NCI-H2107 treated with DMSO at 0.1 percent for 48 hours (cell line): ENCODE results near the gene SOX13.

Experiments
- DNase-seq: peaks from one replicate; lab custom pipeline; 2025; ENCODE audit not compliant: unreplicated experiment; lab: John Stamatoyannopoulos, UW

The SOX13 gene

DNA sequence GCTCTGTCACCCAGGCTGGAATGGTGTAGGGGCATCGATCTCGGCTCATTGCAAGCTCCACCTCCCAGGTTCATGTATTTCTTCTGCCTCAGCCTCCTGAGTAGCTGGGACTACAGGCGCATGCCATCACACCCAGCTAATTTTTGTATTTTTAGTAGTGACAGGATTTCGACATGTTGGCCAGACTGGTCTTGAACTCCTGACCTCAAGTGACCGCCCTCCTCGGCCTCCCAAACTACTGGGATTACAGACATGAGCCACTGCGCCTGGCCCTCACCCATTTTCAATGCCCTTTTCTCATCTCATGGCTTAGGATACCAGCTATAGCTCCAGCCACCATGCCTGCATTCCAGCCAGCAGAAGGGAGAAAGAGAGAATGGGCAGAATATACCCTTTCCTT is 12.9 kb upstream of the SOX13 start:
- no peak for DNase-seq

DNA sequence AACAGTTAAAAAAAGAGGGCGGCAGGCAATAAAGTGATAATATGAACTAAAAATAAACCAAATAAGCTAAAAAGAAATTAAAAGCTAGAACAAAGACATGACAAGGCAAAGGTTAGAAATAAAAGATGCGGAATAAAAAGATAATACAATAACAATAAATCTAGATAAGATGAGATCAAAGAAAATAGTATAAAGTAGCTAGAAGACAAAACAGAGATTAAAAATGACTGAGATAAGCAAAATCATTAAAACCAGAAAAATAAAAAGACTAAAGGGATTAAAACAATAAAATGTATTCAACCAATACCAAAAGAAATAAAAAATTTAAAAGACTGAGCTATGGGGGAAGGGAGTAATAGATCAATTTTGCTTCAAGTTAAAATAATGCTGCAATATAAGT is 10.8 kb upstream of the SOX13 start:
- no peak for DNase-seq

DNA sequence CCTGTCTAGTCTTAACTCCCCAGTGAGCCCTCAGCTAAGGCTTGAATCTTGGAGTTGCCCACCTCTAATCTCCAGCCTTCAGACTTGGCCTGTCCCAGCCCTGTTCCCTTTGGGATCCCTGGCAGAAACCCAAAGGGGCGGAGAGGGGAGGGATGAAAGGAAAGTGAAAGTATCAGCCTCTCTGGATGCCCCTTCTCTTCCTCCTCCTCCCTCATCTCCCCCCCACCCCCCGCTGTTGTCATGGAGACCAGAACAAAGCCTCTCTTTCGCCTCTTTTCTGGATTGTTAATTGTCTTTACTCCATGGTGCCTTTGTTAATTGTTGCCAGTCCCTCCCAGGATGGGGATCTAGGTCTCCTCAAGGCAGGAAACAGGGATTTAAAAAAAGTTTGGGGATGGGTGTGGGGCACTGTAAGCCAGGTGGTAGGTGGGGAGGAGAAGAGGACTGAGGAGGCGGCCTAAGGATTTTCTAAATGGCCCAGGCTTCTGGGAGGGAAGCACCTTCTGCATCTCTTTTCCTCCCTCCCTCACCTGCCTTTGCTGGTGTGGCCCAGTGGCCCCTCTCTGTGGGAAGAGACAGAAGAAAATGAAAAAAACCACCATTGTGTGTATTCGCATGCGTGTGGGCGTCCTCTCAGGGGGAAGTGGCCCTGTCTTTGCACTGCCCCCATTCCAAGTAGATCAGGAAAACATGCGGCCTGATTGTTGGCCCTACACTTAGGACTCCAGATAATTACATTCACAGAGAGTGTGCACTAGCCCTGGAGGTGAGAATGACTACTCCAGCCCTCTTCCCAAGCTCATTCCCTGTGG is 7.5 kb upstream of the SOX13 start:
- peak; percentile 12 for DNase-seq

DNA sequence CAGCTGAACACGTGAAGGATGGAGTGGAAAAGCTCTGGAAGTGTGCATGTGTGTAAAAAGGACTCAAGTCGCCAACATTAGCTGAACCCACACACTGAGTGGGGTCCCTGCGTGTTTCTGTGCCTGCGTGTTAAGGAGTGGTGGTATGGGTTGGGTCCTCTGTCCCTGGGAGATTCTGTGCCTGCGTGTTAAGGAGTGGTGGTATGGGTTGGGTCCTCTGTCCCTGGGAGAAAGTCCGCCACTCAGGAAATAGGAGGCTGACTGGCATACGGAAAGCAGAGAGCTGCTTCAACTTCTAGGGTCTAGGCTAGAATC is 7.0 kb upstream of the SOX13 start:
- no peak for DNase-seq

DNA sequence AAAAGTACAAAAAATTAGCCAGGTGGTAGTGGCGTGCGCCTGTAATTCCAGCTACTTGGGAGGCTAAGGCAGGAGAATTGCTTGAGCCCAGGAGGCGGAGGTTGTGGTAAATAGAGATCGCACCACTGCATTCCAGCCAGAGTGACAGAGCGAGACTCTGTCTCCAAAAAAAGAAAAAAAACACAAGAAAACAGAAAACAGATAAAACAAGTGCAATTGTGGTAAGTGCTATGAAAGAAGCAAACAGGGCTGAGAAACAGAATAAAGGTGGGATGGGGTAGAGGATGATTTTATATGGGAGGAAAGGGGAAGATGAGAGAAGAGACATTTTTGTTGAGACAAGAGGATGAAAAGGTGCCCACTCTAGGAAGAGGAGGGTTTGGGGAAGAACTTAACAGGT is 5.0 kb upstream of the SOX13 start:
- no peak for DNase-seq

DNA sequence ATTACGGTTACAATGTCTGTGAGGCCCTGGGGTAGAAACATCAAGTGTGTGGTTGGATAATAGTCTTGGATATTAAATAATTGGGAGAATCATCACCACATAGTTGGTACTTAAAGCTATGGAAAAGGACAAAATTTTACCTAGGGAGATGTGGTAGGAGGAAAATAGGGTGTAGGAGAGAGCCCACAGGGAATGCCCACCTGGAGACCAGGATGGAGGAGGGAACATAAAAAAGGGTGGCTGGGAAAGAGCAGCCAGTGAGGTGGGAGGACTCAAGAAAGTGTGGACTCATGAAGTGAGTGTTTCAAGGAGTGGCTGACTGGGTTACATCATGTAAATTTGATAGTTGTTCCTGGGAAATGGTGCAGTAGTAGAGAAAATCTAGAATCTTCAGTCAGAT is 3.0 kb upstream of the SOX13 start:
- DNase-seq, result no peak

DNA sequence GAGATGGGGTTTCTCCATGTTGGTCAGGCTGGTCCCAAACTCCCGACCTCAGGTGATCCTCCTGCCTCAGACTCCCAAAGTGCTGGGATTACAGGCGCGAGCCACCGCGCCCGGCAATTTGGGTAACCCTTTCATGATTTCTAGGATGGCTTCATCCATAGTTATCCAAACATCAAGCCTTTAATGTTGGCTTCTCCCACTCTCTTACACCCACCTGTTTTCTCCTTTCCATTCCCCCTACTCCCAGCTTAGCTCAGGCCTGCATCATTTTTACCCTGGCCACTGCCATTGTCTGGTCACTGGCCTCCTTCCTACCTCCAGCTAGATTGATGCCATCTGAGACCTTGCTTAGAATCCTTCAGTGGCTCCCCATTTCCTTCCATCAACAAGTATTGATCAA is 2.0 kb upstream of the SOX13 start:
- DNase-seq, result no peak

DNA sequence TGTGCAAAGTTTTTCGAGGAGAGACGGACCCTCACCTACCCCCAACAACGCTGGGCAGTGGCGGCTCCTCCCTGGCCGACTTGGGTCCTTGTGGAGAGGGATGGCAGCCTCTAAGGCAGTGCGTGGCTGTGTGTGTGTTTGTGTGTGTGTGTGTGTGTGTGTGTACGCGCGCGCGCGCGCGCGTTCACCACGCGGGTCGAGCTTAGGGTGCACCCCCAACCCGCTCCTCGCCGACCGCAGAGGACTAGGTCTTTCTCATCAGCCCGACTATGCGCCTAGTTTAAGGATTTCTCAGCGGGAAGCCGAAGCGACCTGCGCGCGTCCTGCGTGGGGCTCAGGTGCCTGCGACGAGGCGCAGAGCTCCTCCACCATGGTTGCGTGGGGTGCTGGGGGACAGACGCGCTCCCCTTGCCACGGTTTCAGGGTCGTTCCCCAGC is 940 bp downstream of the SOX13 start:
- no peak for DNase-seq

DNA sequence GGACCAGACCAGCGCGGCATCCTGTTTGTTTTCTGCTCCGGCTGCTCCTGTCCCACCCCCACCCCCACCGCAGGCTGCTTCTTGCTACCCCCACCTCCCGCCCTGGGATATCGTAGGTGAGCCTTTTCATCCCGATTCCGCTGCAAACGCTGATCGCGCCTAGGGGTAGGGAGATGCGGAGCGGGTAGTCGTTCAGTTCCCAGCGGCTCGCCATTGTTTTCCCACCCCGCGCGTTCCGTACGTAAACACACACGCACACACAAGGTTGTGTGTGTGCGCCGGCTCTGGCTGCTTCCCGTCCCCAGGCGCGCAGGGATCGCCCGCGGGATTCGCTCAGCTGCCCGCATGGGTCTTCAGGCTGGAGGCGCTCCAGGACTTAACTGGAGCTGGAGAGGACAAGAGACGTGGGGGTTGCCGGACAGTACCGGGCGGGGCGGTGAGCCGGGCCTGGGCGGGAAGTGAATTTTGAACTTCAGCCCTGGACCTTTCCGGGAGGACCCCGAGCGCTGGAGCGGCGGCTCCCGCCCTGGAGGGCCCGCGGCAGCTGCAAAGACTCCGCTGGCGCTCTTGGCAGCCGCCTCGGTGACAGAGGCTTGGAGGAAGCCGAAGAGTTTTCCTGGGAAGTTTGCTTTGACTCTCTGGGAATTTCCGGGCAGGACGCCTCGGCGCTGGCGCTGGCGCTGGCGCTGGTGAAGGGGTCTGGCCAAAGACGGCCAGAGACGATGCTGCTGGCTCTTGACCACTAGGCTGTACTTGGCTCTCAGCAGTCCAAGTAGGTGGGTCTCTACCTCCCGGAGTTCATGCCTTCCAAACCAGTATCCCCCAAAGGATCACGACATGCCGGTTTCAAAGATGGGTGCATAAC is 1.6 kb downstream of the SOX13 start:
- DNase-seq, result peak; percentile 34

DNA sequence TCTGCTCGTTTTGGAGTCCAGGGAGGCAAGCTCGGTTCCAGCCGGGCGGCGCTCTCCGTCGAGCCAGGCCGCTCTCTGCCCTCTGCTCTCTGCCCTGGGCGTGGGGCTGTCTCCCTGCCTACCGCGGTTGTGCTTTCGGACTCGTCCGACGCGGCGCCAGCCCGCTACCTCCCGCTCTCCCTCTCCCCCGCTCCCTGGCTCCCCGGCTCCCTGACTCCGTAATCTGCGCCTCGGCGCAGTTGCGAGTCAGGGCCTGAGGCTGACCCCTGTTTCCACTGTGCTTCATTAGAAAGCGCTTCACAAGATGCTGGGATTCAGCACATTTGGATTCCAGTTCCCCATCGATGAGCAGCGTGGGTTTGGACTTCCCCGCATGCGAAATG is 2.2 kb downstream of the SOX13 start:
- DNase-seq, result no peak

DNA sequence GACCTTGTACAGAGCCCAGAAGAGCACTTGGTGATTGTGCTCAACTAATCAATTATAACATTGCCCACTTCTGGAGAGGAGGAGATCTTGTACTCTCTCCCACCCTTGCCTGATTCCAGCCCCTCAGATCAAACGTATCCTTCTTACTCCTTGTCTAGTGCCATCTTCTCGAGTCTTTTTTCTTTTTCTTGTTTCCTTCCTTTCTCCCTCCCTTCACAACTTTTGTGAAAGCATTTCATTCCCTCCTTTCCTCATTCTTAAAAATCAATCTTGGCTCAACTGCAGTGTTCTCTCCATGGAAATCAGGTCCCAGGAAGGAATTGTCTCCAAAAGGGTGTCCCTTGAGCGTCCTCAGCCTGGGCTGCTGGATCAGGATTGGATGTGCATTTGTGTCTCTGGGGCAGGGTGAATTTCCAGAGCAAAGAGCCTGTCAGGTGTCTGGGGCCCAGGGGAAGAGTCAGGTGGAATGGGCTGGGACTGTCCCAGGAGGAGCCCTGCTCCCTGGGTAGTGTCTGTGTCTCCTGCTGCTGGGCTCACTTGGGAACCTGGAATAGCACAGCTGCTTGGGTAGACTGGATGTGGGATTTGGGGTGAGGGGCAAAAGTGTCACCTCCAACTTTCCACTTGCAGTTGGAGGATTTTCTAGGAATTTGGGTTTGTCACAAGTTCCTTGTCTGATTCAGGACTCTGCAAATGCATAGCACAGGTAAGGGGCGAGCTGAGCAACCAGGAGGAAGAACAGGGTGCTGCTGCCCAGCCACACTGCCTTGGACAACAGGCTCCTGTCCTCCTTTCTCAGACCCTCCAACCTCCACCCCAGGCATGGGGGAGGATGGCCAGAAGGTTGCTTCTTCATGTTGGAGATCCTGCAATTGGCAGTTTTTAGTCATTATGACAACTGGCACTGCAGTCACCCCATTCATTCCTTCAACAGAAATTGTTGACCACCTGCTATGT is 3.3 kb downstream of the SOX13 start:
- DNase-seq, result no peak

DNA sequence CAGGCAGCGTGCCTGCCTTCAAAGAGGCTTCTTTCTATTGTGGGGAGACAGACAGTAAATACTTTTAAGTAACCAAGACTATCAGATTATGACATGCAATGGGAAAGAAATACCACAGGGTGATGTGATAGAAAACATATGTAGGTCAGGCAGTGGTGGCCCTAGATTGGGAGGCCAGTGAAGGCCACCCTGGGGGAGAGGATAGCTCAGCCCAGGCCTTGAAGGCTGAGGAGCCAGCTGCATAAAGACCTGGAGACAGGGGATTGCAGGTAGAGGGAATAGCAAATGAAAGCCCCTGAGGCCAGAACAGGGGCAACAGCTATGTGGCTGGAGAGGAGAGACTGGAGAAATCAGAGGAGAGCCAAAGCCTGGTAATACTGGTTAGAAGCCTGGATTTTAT is 4.0 kb downstream of the SOX13 start:
- no peak for DNase-seq

DNA sequence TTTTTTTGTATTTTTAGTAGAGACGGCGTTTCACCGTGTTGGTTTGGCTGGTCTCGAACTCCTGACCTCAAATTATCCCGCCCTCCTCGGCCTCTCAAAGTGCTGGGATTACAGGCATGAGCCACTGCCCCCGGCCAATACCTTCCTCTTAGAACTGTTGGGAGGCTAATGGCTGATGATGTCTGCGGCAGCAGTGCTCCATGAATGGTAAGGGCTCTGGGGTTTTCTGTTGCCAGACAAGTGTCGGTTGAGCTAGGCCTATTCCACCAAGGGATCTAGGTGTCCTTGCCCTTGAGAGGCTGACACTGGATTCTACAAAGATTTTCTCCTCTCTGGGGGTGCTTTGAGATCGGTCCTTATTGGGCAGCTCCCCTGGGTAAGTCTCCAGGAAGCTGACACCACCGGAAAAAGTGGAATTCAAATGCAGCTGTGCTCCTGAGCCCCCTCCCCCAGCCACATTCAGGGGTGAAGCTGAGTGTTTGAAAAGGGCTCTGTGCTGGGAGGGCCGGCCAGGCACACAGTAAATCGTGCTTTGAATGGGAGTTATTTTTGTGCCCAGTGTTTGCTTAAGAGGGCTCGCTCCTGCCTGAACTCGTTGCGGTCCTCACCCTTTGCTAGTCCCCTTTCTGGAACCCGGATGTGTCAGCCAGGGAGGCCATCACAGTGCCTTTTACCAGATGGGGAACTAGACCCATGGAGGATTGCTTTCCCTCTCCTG is 5.2 kb downstream of the SOX13 start:
- DNase-seq, result peak; percentile 98

DNA sequence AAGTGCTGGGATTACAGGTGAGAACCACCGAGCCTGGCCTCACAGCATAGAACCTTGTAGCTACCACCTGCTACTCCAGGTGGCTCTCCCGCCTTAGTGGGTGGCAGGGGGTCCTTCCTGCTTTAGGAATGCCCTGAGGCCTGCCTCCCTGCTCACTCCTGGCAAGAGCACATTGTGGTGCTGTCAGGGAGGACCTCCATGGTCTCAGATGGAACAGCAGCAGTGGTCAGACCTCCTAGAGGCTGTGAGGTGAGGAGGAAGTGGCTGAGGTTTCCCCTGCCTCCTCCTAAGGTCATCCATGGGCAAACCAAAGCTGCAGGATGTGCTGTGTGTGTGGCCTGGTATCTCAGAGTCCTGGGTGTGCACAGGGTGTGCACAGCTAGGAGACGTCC is 6.7 kb downstream of the SOX13 start:
- peak; percentile 8 for DNase-seq

DNA sequence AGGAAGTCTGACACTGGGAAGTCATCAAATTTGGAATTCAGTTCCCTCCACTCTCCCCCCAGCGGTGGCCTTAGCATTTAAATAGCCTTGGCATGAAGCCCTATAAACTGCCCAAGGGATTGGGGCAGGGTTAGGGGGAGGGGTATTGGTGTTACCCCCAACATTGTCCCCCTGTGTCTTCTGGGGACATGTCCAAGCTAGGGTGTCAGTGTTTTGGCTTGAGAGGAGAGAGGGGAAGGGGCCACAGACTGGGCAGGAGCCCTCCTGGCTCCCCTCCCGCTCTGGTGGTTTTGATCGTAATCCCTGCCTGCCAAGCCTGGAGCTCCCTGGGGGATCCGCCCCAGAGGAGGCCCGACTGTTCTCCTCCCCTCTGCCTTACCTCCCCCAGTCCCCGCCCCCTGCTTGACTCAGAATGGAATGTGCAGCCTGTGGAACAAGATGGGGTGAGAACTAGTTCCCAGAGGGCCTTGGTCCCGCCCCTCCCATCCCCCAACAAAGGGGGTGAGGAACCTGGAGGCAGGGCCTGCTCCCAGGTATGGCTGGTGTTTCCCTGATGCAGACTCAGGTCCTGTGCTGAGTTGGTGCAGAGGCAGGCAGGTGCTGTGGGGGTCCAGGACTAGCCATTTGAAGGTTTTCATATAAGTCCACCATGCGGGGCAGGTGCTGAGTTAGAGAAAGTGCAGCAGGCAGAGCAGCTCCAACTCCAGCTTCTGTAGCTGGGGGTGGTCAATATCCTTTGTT is 7.4 kb downstream of the SOX13 start:
- peak; percentile 95 for DNase-seq

DNA sequence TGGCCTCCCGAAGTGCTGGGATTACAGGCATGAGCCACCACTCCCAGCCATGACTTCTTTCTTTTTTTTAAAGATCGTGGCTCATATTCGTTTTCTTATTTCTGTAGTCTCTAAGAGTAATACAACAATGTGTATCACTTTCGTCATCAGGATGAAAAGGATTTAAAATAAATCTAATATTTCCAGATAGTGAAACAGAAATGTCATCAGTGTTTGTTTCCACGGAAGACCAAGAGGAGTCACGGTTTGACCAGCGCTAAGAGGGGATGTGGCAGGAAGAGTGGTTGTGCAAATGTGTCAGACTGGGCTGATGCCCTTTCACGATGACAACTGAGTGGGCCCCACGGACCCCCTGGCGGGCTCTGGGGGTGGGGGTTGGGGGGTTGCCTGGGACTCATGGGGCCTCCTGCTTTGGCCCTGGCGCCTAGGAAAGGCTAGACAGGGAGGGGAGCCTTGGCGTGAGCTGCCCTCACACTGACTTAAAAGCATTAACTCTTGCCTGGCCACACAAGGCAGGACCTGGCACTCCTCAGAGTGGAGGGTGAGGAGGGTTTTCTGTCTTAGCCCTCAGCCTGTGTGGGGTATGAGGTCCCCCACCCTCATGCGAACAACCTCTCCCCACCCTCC is 8.4 kb downstream of the SOX13 start:
- DNase-seq, result no peak

DNA sequence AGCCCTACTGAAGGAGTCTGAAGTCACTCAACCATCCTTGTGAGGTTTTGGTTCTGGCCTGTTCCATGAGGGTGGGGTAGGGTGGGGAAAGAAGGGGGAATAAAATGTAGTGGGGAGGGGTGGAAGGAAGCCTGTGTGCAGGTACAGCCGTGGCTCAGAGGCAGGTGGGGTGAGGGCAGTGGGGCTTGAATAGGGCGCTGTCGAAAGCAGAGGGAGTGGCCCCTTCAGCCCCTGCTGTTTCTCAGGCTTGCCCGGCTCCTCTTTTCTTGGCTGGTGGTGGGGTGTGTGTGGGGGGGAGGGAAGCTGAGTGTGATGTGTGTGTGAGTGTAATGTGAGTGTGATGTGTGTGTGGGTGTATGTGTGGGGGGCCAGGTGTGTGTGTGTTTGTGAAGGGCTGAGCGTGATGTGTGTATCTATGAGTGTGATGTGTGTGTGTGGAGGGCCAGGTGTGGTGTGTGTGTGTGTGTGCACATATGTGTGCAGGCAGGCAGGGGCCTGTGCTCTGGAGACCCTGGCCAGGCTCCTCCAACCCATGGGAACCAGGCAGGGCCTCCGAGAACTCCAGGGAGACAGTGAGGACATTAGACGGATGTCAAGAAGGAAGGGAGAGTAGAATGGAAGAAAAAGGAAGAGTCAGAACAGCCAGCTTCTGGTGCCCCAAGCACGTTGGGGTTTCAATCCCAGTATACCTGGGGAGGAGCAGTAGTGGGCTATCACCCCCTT is 9.0 kb downstream of the SOX13 start:
- DNase-seq, result no peak

DNA sequence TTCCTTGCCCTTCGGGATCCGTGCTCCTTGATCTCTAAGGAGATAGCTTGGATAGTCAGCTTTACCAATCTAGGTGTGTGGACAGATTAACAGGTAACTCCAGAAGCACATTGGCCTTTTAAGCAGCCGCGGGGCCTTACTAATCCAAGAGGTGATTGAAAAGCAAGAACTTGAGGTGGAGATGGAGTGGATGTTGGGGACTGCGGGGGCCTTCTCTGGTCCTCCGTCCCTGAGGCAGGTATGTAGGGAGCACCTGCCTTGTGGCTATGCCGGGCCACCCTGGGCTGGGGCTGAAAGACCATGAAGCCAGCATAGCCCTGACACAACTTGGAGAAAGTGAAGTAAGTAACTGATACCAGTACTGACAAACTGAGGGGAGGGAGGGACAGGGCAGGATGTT is 10.6 kb downstream of the SOX13 start:
- DNase-seq, result no peak

DNA sequence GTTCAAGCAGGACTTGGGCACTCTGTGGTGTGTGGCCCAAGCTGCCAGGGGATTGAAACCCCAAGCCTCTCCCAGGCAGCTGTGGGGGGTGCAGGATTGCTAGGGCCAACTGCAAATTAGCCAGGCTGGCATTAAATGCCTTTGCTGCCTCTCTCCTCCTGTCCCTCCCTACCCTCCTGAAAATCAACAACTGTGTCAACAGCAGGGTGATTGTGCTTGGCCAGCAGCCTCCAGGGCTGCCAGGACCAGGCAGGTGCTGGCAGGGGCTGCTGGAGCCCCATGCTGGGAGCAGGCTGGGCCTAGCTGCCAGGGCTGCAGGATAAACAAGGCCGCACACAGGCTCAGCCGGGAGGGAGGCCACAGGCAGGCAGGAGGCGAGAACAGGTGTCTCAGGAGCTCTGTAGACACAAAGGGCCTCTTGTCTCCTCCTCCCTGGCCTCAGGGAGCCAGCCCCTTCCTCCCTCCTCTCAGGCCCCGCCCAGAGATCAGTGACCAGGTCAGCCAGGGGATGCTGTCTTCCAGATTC is 11.4 kb downstream of the SOX13 start:
- peak; percentile 96 for DNase-seq
